HG03575 (cell line): ENCODE measurements around the gene ATP1A1.
A peak's percentile ranks its signal among the peaks of the same experiment; 100 is the strongest.

ENCODE experiments used
- ATAC-seq: cut with Tn5 transposase; IDR thresholded peaks from one replicate; pipeline ENCODE4 v1.9.1; 2021; ENCODE audit not compliant: unreplicated experiment, insufficient number of reproducible peaks, low FRiP score; ENCODE audit errors: extremely low read depth

ATP1A1 gene

GRCh38 chr1:116372651-116373430 lies at the start of gene ATP1A1:
Gene ATP1A1 (plus strand): TSS chr1:116373244. CDS start chr1:116373512, 268 bp downstream.
- peak; percentile 29 for ATAC-seq

GRCh38 chr1:116323491-116323890 lies 49.6 kb upstream of the ATP1A1 start:
- ATAC-seq: no peak

GRCh38 chr1:116324411-116324810 lies 48.6 kb upstream of the ATP1A1 start:
- no peak for ATAC-seq

GRCh38 chr1:116325104-116325503 lies 47.9 kb upstream of the ATP1A1 start:
- no peak for ATAC-seq

- ATAC-seq: no peak
These were observed 47.1 kb upstream of the ATP1A1 start for GRCh38 chr1:116325922-116326321.

- ATAC-seq: no peak
These were observed 46.6 kb upstream of the ATP1A1 start for GRCh38 chr1:116326486-116326885.

GRCh38 chr1:116328671-116329070 lies 44.4 kb upstream of the ATP1A1 start:
- ATAC-seq: no peak

- no peak for ATAC-seq
These were observed 43.3 kb upstream of the ATP1A1 start for GRCh38 chr1:116329524-116330341.

- ATAC-seq: no peak
These were observed 42.7 kb upstream of the ATP1A1 start for GRCh38 chr1:116330342-116330652.

GRCh38 chr1:116330846-116331245 lies 42.2 kb upstream of the ATP1A1 start:
- no peak for ATAC-seq

- no peak for ATAC-seq
These were observed 41.5 kb upstream of the ATP1A1 start for GRCh38 chr1:116331523-116331922.

GRCh38 chr1:116332451-116332850 lies 40.6 kb upstream of the ATP1A1 start:
- ATAC-seq: no peak

GRCh38 chr1:116333171-116334014 lies 39.7 kb upstream of the ATP1A1 start:
- no peak for ATAC-seq

GRCh38 chr1:116334015-116334547 lies 39.0 kb upstream of the ATP1A1 start:
- ATAC-seq: no peak

GRCh38 chr1:116334868-116335635 lies 38.0 kb upstream of the ATP1A1 start:
- ATAC-seq: no peak

GRCh38 chr1:116335850-116336624 lies 37.0 kb upstream of the ATP1A1 start:
- ATAC-seq: no peak

GRCh38 chr1:116337398-116337797 lies 35.6 kb upstream of the ATP1A1 start:
- ATAC-seq: no peak

- ATAC-seq: no peak
These were observed 34.6 kb upstream of the ATP1A1 start for GRCh38 chr1:116338400-116338799.
